HG02870 (cell line): ENCODE data around the gene RBMXL3.
"Not testable (repeated sequence)": the region's sequence is repeated elsewhere in the genome, so short reads cannot be mapped to it uniquely, and the experiment has no call there.

Experiments used
- ATAC-seq: cut with Tn5 transposase; IDR thresholded peaks from one replicate; pipeline ENCODE4 v1.9.1; 2021; ENCODE audit warnings: mild to moderate bottlenecking, moderate library complexity; ENCODE audit not compliant: unreplicated experiment

RBMXL3 gene

DNA sequence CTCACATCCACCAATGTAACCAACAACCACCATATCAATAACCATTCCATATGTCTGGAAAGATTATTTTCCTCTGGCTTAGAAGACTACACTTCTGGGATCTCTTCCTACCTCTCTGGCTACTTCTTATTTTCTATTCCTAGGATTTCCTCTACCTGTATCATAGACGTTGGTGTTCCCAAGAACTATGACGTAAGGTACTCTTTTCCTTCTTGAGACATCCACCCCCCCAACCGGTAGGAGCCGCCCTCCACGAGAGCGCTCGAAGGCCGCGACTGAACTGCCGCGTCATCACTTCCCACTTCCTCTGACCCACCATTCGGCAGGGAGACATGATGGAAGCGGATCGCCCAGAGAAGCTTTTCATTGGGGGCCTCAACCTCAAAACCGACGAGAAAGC is at the start of gene RBMXL3:
TSS of gene RBMXL3 (plus strand) at position 301 of the 400 bp plus-strand sequence. CDS start at position 333, 32 bp downstream.
- ATAC-seq, result no peak

DNA sequence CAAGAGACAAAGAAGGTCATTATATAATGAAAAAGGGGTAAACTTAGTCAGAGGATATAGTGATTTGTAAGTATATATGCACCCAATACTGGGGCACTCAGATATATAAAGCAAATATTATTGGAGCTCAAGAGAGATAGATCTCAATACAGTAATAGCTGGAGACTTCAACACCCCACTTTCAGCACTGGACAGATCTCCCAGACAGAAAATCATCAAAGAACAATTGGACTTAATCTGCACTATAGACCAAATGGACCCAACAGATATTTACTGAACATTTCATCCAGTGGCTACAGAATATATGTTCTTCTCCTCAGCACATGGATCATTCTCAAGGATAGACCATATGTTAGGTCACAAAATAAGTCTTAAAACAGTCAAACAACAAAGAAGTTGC is 47.2 kb upstream of the RBMXL3 start:
- no peak for ATAC-seq

DNA sequence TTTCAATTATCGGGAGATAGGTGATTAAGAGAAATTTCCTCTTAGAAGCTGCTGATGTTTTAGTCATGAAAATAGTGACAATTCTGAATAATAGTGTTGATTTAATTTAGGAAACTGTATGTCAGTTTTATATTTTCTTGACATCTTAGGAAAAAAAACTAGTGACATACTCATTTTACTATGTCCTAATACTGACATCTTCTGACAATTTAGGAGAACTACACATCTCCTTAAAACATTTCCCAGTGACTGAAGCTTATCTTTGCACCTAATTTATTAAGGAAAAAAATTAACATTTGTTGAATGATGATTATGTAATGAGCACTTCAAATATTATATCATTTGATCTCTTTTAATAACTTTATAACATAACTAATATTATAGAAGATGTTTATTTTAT is 42.0 kb upstream of the RBMXL3 start:
- no peak for ATAC-seq

DNA sequence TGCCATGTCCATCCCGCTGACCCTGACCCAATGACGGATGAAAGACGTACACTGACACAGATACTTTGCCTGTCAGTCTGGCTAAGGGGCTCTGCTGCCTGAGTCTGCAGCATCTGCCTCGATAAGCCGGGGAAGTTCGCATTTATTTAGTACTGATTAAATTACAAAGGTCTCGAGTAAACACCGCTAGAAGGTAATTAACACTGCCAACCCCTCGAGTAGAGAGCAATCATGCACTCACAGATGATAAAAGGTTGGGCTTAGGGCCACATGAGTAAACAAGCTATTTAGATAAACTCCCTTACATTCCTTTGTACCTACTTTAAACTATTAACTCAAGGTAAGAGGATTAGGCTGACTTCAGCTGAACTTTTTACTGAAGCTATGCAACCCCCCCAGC is 16.0 kb upstream of the RBMXL3 start:
- ATAC-seq, result no peak

DNA sequence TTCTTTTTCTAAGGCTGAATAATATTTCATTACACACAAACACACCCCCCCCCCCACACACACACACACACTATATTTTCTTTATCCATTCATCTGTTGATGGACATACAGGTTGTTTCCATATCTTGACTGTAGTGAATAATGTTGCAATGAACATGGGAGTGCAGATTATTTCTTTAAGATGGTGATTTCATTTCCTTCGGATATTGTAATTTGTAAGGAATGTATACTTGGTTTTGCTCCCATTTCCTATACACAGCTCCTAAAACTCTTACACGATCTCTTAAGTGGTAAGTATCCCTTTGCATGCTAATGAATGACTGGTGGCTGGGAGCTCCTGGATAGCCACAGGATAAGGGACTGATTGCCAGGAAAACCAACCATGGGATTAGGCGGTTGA is 14.7 kb upstream of the RBMXL3 start:
- no peak for ATAC-seq

DNA sequence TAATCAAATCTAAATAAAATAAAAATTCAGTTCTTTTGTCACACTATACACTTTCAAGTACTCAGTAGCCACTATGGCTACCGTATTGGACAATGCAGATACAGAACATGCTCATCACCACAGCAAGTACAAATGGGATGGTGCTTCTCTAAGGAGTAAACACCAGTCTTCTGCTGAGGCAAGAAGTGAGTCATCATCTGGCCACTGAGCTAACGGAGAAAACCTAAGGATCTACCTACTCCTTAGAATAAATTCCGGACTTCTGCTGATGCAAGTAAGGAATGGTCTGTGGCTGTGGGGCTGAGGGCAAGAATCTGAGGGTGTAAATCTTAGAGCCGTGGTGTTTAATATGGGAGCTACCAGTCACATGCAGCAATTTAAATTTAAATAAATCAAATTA is 11.3 kb upstream of the RBMXL3 start:
- no peak for ATAC-seq

DNA sequence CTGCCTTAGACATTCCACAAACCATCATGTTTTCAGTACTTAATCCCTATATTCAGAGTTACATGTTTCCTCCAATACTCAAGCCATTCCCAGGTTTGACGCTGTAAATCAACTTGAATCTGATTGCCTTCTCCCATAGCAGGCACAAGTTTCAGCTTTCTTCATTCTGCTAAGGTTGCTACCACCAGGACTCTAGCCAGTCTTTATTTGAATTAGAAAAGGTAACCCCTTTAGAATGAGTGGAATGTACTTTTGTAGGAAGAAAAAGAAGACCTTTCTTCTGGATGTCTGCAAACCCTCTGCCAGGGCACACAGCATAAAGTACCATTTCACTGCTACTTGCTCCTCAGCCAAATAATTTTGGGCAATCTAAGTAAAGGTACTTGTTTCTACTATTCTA is 10.7 kb upstream of the RBMXL3 start:
- no peak for ATAC-seq

DNA sequence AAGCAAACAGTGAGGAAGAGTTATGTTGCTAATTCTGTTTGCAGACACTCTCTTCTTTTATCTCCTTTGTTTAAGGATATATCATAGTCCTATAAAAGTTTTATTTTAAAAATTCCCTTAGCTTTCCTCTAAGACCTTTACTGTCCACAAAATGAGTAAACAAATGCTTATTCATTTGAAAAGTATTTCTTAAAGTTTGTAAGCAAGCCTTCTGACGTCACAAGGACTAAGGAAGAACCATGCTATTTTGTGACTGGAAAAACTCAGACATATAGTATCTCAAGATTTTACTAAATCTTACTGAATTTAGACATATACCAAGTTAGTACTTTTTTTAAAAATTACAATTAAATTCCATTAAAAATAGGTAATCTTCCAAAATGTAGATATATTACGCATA is 5.2 kb upstream of the RBMXL3 start:
- no peak for ATAC-seq

DNA sequence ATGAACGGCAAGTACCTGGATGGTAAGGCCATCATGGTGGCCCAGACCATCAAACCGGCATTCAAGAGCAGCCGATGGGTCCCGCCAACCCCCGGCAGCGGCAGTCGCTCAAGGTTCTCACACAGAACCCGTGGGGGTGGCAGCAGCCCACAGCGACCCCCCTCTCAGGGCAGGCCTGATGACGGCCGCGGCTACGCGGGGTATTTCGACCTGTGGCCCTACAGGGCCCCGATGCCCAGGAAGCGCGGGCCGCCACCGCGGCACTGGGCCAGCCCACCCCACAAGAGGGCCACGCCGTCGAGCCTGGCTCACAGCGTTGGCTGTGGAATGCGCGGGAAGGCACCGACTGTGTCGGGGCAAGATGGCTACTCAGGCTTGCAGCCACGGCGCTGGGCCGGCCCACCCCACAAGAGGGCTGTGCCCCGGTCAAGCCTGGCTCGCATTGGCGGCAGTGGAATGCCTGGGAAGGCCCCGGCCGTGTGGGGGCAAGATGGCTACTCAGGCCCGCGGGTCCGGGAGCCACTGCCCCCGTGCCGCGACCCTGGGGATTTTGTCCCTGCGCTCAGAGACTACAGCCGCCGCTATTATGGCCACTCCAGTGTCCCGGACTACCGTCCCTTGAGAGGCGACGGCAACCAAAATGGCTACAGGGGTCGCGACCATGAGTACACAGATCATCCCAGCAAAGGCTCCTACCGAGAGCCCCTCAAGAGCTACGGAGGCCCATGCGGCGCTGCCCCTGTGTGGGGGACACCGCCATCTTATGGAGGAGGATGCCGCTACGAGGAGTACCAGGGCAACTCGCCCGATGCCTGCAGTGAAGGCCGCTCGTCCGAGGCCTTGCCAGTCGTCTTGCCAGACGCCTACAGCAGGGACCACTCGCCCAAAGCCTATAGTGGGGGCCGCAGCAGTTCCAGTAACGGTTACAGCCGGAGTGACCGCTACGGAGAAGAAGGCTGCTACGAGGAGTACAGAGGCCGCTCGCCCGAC is 731 bp downstream of the RBMXL3 start:
- ATAC-seq, result no peak

DNA sequence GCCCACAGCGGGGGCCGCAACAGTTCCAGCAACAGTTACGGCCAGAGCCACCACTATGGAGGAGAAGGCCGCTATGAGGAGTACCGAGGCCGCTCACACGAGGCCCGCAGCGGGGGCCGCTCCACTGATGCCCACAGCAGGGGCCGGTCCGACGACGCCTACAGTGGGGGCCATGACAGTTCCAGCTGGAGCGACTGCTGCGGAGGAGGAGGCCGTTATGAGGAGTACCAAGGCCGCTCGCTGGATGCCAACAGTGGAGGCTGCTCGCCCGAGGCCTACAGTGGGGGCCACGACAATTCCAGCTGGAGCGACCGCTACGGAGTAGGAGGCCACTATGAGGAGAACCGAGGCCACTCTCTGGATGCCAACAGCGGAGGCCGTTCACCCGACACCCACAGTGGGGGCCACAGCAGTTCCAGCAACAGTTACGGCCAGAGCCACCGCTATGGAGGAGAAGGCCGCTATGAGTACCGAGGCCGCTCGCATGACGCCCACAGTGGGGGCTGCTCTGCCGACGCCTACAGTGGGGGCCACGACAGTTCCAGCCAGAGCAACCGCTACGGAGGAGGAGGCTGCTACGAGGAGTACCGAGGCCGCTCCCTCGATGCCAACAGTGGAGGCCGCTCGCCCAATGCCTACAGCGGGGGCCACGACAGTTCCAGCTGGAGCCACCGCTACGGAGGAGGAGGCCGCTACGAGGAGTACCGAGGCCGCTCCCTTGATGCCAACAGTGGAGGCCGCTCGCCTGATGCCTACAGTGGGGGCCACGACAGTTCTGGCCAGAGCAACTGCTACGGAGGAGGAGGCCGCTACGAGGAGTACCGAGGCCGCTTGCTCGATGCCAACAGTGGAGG is 1.7 kb downstream of the RBMXL3 start:
- no peak for ATAC-seq

DNA sequence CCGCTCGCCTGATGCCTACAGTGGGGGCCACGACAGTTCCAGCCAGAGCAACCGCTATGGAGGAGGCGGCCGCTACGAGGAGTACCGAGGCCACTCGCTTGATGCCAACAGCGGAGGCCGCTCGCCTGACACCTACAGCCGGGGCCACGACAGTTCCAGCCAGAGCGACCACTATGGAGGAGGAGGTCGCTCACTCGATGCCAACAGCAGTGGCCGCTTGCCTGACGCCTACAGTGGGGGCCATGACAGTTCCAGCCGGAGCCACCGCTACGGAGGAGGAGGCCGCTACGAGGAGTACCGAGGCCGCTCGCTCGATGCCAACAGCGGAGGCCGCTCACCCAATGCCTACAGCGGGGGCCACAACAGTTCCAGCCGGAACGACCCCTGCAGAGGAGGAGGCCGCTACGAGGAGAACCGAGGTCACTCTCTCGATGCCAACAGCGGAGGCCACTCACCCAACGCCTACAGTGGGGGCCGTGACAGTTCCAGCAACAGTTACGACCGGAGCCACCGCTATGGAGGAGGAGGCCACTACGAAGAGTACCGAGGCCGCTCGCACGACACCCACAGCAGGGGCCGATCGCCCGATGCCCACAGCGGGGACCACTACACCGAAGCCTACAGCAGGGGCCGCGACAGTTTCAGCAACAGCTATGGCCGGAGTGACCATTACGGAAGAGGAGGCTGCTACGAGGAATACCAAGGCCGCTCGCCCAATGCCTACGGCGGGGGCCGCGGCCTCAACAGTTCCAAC is 2.5 kb downstream of the RBMXL3 start:
- ATAC-seq, result no peak

DNA sequence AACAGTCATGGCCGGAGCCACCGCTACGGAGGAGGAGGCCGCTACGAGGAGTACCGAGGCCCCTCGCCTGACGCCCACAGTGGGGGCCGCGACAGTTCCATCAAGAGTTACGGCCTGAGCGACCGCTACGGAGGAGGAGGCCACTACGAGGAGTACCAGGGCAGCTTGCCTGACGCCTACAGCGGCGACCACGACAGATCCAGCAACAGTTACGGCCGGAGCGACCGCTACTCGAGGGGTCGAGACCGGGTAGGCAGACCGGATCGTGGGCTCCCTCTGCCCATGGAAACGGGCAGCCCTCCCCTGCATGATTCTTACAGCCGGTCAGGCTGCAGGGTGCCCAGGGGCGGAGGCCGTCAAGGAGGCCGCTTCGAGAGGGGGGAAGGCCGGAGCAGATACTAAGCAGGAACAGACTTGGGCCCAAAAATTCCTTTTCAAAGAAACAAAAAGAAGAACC is 3.1 kb downstream of the RBMXL3 start:
- no peak for ATAC-seq

DNA sequence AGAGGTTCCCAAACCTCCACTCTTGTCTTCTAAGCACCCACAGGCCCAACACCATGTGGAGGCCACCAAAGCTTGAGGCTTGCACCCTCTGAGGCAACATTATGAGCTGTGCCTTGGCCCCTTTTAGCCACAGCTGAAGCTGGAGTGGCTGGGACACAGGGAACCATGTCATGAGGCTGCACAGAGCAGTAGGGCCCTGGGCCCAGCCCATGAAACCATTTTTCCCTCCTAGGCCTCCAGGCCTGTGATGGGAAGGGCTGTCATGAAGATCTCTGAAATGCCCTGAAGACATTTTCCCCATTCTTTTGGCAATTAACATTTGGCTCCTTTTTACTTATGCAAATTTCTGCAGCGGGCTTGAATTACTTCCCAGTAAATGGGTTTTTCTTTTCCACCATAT is 14.8 kb downstream of the RBMXL3 start:
- no peak for ATAC-seq

DNA sequence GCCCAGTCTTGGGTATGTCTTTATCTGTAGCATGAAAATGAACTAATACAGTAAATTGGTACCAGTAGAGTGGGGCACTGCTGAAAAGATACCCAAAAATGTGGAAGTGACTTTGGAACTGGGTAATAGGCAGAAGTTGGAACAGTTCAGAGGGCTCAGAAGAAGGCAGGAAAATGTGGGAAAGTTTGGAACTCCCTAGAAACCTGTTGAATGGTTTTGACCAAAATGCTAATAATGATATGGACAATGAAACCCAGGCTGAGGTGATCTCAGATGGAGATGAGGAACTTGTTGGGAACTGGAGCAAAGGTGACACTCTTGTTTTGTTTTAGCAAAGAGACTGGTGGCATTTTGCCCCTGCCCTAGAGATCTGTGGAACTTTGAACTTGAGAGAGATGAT is 20.3 kb downstream of the RBMXL3 start:
- not testable (repeated sequence) for ATAC-seq

DNA sequence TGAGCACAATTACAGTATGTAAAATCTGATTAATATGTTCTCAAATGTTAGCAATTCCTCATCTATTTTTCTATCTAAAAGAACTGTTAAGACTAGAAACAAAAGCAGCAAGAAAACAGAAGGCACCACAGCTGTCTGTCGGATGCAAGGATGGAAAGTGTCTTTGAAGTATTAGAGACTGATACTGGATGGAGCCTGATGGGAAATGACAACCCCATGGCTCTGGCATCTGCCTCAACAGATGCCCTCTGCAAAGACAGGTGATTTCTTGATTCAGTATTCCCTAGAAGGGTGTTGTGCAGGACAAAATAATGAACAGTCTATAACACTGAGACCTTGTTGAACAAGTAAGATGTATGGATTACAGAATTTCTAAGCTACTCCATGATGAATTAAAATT is 24.9 kb downstream of the RBMXL3 start:
- ATAC-seq, result no peak

DNA sequence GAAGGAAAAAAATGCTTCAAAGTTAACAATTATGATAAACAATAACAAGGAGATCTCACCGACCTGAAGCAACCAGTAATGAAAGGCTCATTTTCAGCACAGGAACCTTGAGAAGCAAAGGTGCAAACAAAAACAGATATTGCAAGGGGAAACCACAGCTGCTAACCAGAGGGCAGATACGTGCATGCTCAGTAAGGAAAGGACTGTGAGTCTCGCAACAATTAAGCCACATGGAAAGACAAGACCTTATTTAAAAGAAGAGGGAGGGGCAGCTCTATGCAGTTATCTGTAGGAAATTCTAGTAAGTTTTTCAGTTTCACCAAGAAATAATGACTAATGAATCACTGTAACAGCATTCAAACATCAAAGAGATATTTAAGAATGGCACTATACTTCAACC is 25.4 kb downstream of the RBMXL3 start:
- no peak for ATAC-seq

DNA sequence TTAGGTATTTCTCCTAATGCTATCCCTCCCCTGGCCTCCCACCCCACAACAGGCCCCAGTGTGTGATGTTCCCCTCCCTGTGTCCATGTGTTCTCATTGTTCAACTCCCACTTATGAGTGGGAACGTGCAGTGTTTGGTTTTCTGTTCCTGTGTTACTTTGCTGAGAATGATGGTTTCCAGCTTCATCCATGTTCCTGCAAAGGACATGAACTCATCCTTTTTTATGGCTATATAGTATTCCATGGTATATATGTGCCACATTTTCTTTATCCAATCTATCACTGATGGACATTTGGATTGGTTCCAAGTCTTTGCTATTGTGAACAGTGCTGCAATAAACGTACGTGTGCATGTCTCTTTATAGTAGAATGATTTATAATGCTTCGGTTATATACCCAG is 28.1 kb downstream of the RBMXL3 start:
- ATAC-seq, result not testable (repeated sequence)

DNA sequence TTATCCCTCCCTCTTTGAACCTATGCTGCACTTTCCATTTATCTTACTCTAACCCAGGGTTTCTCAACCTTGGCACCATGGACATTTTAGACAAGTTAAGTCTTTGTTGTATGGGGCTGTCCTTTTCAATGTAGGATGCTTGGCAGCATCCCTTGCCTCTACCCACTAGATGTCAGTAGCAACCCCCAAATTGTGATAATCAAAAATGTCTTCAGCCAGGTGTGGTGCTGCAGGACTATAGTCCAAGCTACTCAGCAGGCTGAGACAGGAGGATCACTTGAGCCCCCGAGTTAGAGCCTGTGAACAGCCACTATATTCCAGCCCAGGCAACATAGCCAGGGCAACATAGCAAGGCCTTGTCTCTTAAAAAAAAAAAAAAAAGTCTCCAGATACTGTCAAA is 37.7 kb downstream of the RBMXL3 start:
- ATAC-seq, result no peak

DNA sequence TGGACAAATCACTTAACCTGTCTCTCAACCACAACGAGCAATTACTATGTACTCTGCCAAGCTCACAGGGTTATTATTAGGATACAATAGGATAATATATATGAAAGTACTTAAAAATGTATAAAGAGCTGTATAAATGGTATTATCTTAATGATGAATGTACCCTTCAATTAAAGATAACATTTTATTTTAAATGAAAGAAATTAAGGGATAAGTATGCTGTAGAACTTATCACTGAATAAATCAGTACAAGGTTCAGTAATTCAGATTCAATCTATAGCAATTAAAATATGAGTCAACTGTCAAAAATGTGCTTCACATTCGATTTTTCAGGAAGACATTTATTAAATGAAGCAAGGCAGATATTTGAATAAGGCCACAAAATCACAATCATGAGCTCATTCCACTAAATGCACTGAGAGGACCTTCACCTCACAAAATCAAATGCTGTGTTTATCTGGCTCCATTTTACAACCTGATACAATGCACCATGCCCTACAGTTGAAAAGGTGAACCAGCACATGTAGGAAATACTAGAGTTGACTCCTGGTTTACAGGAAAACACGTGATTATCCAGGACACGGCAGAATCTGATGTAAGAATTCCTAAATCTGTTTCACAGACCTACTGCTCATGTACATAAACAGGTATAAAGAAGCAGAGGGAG is 40.3 kb downstream of the RBMXL3 start:
- ATAC-seq, result no peak

DNA sequence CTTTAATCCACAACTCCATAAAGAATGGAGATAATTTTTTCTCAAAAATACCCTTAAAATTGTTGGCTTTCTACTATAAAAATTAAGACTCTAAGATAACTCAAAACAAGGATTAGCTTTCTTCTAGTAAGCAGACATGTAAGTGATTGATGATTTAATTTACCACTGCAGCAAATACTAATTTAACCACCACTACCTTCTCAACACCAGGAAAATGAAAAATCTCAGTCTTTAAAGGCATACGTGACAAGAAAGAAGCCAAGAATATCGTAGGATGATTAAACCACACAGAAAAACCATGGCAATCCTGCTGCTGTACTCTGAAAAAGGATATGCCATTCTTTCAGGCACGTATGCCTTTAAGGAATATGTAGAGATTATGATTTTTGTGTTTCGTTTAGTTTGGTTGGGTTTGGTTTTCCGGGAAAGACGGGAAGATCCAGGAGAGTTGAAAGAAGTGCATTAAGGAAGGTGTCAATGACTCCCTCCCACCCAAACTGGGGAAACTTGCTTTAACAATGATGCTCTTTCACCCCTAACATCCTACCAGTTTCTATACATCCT is 43.8 kb downstream of the RBMXL3 start:
- no peak for ATAC-seq
